BE2C (cell line): Measurements from ENCODE around the gene PFKFB3.

Experiments used
- DNase-seq: peaks from one replicate; pipeline ENCODE4 v3.0.0-alpha.2; 2020
- H3K27me3 ChIP-seq: fragments of 250-450 bp; sonication (Bioruptor Pico); 2 replicates; pipeline ENCODE4 v1.5.1; 2020; ENCODE audit warnings: mild to moderate bottlenecking
- H3K36me3 ChIP-seq: fragments of 250-450 bp; sonication (Bioruptor Pico); 2 replicates; pipeline ENCODE4 v1.5.1; 2020; ENCODE audit warnings: mild to moderate bottlenecking
- H3K4me1 ChIP-seq: fragments of 250-450 bp; sonication (Bioruptor Pico); 2 replicates; pipeline ENCODE4 v1.5.1; 2020
- H3K4me3 ChIP-seq: 2 replicates; pipeline ENCODE4 v1.5.1; 2011; ENCODE audit warnings: low read depth, low read length
- H3K9me3 ChIP-seq: fragments of 250-450 bp; sonication (Bioruptor Pico); 2 replicates; pipeline ENCODE4 v1.5.1; 2020
- CTCF ChIP-seq: IDR thresholded peaks from 2 replicates; pipeline ENCODE4 v1.5.1; 2012; ENCODE audit warnings: mild to moderate bottlenecking, low read depth, low read length

Gene PFKFB3

GRCh38 chr10:6176691-6177231 lies 26.0 kb upstream of the PFKFB3 start:
- no peaks in the 10 kb centered on the region for H3K27me3 ChIP-seq
- no peak for DNase-seq
- no peaks in the 10 kb centered on the region for H3K9me3 ChIP-seq
- H3K4me1 ChIP-seq = no peaks in the 10 kb centered on the region
- no peak for TF ChIP-seq CTCF
- H3K36me3 ChIP-seq = no peaks in the 10 kb centered on the region
- H3K4me3 ChIP-seq = no peak overlapping the region

GRCh38 chr10:6177880-6178281 lies 24.9 kb upstream of the PFKFB3 start:
- Histone ChIP-seq H3K36me3 (no peaks in the 10 kb centered on the region), H3K4me3 (no peak overlapping the region), H3K27me3 (no peaks in the 10 kb centered on the region), H3K9me3 (no peaks in the 10 kb centered on the region), H3K4me1 (no peaks in the 10 kb centered on the region)
- no peak for TF ChIP-seq CTCF
- DNase-seq = no peak

- DNase-seq = no peak
- no peaks in the 10 kb centered on the region for H3K36me3 ChIP-seq
- H3K4me1 ChIP-seq = no peaks in the 10 kb centered on the region
- no peaks in the 10 kb centered on the region for H3K9me3 ChIP-seq
- H3K27me3 ChIP-seq = no peaks in the 10 kb centered on the region
- TF ChIP-seq CTCF = no peak
- H3K4me3 ChIP-seq = no peak overlapping the region
Observed at GRCh38 chr10:6178581-6178980, 24.2 kb upstream of the PFKFB3 start.

- Histone ChIP-seq H3K27me3 (no peaks in the 10 kb centered on the region), H3K9me3 (no peaks in the 10 kb centered on the region), H3K4me1 (no peaks in the 10 kb centered on the region), H3K36me3 (no peaks in the 10 kb centered on the region), H3K4me3 (no peak overlapping the region)
- DNase-seq = no peak
- no peak for TF ChIP-seq CTCF
Observed at GRCh38 chr10:6179078-6179477, 23.7 kb upstream of the PFKFB3 start.

GRCh38 chr10:6180480-6181110 lies 22.1 kb upstream of the PFKFB3 start:
- TF ChIP-seq CTCF = no peak
- no peaks in the 10 kb centered on the region for H3K4me1 ChIP-seq
- no peak for DNase-seq
- no peaks in the 10 kb centered on the region for H3K9me3 ChIP-seq
- H3K27me3 ChIP-seq = no peaks in the 10 kb centered on the region
- no peak overlapping the region for H3K4me3 ChIP-seq
- H3K36me3 ChIP-seq = no peaks in the 10 kb centered on the region

- DNase-seq = no peak
- no peak for TF ChIP-seq CTCF
- Histone ChIP-seq H3K36me3 (no peaks in the 10 kb centered on the region), H3K27me3 (no peaks in the 10 kb centered on the region), H3K4me3 (no peak overlapping the region), H3K9me3 (no peaks in the 10 kb centered on the region), H3K4me1 (no peaks in the 10 kb centered on the region)
Observed at GRCh38 chr10:6181249-6181648, 21.5 kb upstream of the PFKFB3 start.
